H1 (cell line): ENCODE measurements around the gene SCP2. TPM values are rescaled to one million over a fixed set of nuclear protein-coding genes. Genes with fewer than 3 reads are reported as not detected.

ENCODE experiments used
- CTCF ChIA-PET: fragments of 300-600 bp; sonication (Branson Sonifier 250); formaldehyde crosslinking; loops from one replicate; lab custom pipeline; 2021; ENCODE audit not compliant: partially characterized antibody; lab: Charles Lee
- POLR2A ChIA-PET: fragments of 300-600 bp; sonication (Branson Sonifier 250); formaldehyde crosslinking; loops from one replicate; lab custom pipeline; 2021; ENCODE audit warnings: inconsistent platforms; ENCODE audit not compliant: partially characterized antibody; lab: Charles Lee
- DNase-seq, 2 experiments: peaks; one replicate each; pipeline versions ENCODE4 v3.0.0 to v3.0.0-alpha.2; 2010 to 2022; ENCODE audit warnings: low spot score in 2 of 2, low read depth in 1 of 2, mixed read lengths in 1 of 2
- FAIRE-seq: peaks from 2 replicates; lab custom pipeline; 2011; peaks lifted over from hg19 to GRCh38; lab: Jason Lieb, UNC
- H2AFZ ChIP-seq: 2 replicates; pipeline ENCODE4 v1.8.1; 2012; ENCODE audit warnings: low read length, inconsistent platforms
- H2AK5ac ChIP-seq: 2 replicates; pipeline ENCODE4 v1.6.1; 2013; ENCODE audit warnings: low read depth, low read length
- H2BK120ac ChIP-seq: replicated peaks from 2 replicates; pipeline ENCODE3; 2013; ENCODE audit warnings: low read depth, low read length, inconsistent platforms
- H2BK12ac ChIP-seq: 2 replicates; pipeline ENCODE4 v1.6.1; 2013; ENCODE audit warnings: low read depth, low read length
- H2BK15ac ChIP-seq: 2 replicates; pipeline ENCODE4 v1.6.1; 2013; ENCODE audit warnings: low read length
- H2BK20ac ChIP-seq: 2 replicates; pipeline ENCODE4 v1.6.1; 2013; ENCODE audit warnings: low read length
- H2BK5ac ChIP-seq: 2 replicates; pipeline ENCODE4 v1.6.1; 2013; ENCODE audit warnings: low read depth, low read length
- H3K14ac ChIP-seq: 2 replicates; pipeline ENCODE4 v1.6.1; 2013; ENCODE audit warnings: inconsistent platforms; ENCODE audit not compliant: insufficient read length
- H3K18ac ChIP-seq: 2 replicates; pipeline ENCODE4 v1.6.1; 2013; ENCODE audit warnings: low read length; ENCODE audit errors: extremely low read depth
- H3K23ac ChIP-seq: 2 replicates; pipeline ENCODE4 v1.6.1; 2013; ENCODE audit warnings: inconsistent platforms; ENCODE audit not compliant: insufficient read length
- H3K23me2 ChIP-seq: 2 replicates; pipeline ENCODE4 v1.6.1; 2013; ENCODE audit warnings: low read depth, low read length
- H3K27ac ChIP-seq: 2 replicates; pipeline ENCODE4 v1.6.1; 2011; ENCODE audit warnings: low read depth, low read length, inconsistent platforms
- H3K27me3 ChIP-seq, 4 experiments: replicated peaks in 1 of 4; 1 replicate in 1 of 4; 2 replicates in 3 of 4; pipeline versions ENCODE4 v1.6.1 to v1.8.1; 2011 to 2013; ENCODE audit warnings: low read length in 3 of 4, mild to moderate bottlenecking in 3 of 4, inconsistent platforms in 2 of 4, mixed read lengths in 2 of 4, moderate library complexity in 1 of 4; ENCODE audit not compliant: control insufficient read depth in 3 of 4, insufficient read depth in 3 of 4; ENCODE audit errors: extremely low read depth in 1 of 4
- H3K36me3 ChIP-seq, 4 experiments: 2 replicates each; pipeline versions ENCODE4 v1.6.1 to v1.8.1; 2011 to 2013; ENCODE audit warnings: mild to moderate bottlenecking in 4 of 4, low read length in 3 of 4, moderate library complexity in 2 of 4, control low read depth in 1 of 4, inconsistent platforms in 1 of 4; ENCODE audit not compliant: insufficient read depth in 4 of 4, control insufficient read depth in 2 of 4
- H3K4ac ChIP-seq: replicated peaks from 2 replicates; pipeline ENCODE3; 2013; ENCODE audit warnings: low read length, low read depth, mixed read lengths, inconsistent platforms; ENCODE audit not compliant: insufficient read length
- H3K4me1 ChIP-seq, 4 experiments: replicated peaks in 1 of 4; 1 replicate in 1 of 4; 2 replicates in 3 of 4; pipeline versions ENCODE4 v1.6.1 to v1.8.1; 2011 to 2013; ENCODE audit warnings: low read length in 3 of 4, inconsistent platforms in 2 of 4, mixed read lengths in 1 of 4; ENCODE audit not compliant: insufficient read depth in 4 of 4, control insufficient read depth in 3 of 4
- H3K4me2 ChIP-seq, 2 experiments: 2 replicates each; pipeline versions ENCODE4 v1.6.1 to v1.8.1; 2011 to 2013; ENCODE audit warnings: low read depth in 2 of 2, low read length in 2 of 2, control low read depth in 1 of 2, inconsistent platforms in 1 of 2, mild to moderate bottlenecking in 1 of 2; ENCODE audit not compliant: insufficient read depth in 1 of 2
- H3K4me3 ChIP-seq, 4 experiments: fragments of 200-600, 300-600 bp in 1 of 4; sonication (generic), shearing (Covaris generic), sonication (Bioruptor Twin) in 1 of 4; 2 replicates each; pipeline versions ENCODE4 v1.5.1 to v1.8.1; 2011 to 2016; ENCODE audit warnings: low read length in 4 of 4, low read depth in 3 of 4, control low read depth in 2 of 4, inconsistent platforms in 2 of 4, mild to moderate bottlenecking in 2 of 4, mixed read lengths in 1 of 4, moderate library complexity in 1 of 4; ENCODE audit not compliant: insufficient read depth in 2 of 4; ENCODE audit errors: extremely low read depth in 1 of 4
- H3K56ac ChIP-seq: replicated peaks from 2 replicates; pipeline ENCODE3; 2013; ENCODE audit warnings: low read depth, mild to moderate bottlenecking, mixed read lengths, low read length, inconsistent platforms; ENCODE audit not compliant: insufficient read length
- H3K79me1 ChIP-seq: 2 replicates; pipeline ENCODE4 v1.6.1; 2013; ENCODE audit warnings: low read depth, low read length, control low read depth
- H3K79me2 ChIP-seq, 2 experiments: 2 replicates each; pipeline versions ENCODE4 v1.6.1 to v1.8.1; 2012 to 2013; ENCODE audit warnings: low read length in 2 of 2, mild to moderate bottlenecking in 2 of 2, inconsistent platforms in 1 of 2; ENCODE audit not compliant: insufficient read depth in 2 of 2, control insufficient read depth in 1 of 2
- H3K9ac ChIP-seq, 4 experiments: replicated peaks in 1 of 4; 1 replicate in 1 of 4; 2 replicates in 3 of 4; pipeline versions ENCODE4 v1.6.1 to v1.8.1; 2011 to 2013; ENCODE audit warnings: low read depth in 3 of 4, low read length in 3 of 4, control low read depth in 2 of 4, mild to moderate bottlenecking in 2 of 4, moderate library complexity in 2 of 4, inconsistent platforms in 1 of 4; ENCODE audit errors: extremely low read depth in 1 of 4
- H3K9me3 ChIP-seq, 2 experiments: 2 replicates each; pipeline versions ENCODE4 v1.6.1 to v1.8.1; 2012 to 2013; ENCODE audit warnings: mild to moderate bottlenecking in 2 of 2, moderate library complexity in 2 of 2, control low read depth in 1 of 2, inconsistent platforms in 1 of 2, low read depth in 1 of 2, low read length in 1 of 2, mixed read lengths in 1 of 2; ENCODE audit not compliant: insufficient read depth in 2 of 2
- H4K20me1 ChIP-seq, 2 experiments: replicated peaks in 1 of 2; 2 replicates each; pipeline versions ENCODE3 to v1.8.1; 2011 to 2013; ENCODE audit warnings: inconsistent platforms in 2 of 2, low read length in 2 of 2, mild to moderate bottlenecking in 1 of 2; ENCODE audit not compliant: insufficient read depth in 2 of 2, control insufficient read depth in 1 of 2
- H4K5ac ChIP-seq: 2 replicates; pipeline ENCODE4 v1.6.1; 2013; ENCODE audit warnings: low read length, low read depth, mixed read lengths, inconsistent platforms; ENCODE audit not compliant: insufficient read length
- H4K8ac ChIP-seq: 2 replicates; pipeline ENCODE4 v1.8.0; 2013; ENCODE audit warnings: mild to moderate bottlenecking, moderate library complexity, low read length, inconsistent platforms; ENCODE audit not compliant: insufficient read depth; ENCODE audit errors: extremely low read depth
- H4K91ac ChIP-seq: replicated peaks from 2 replicates; pipeline ENCODE3; 2013; ENCODE audit warnings: low read length, mixed read lengths, inconsistent platforms; ENCODE audit not compliant: insufficient read length
- CREB1 ChIP-seq: IDR thresholded peaks from 2 replicates; pipeline ENCODE4 v1.6.1; 2012; ENCODE audit warnings: inconsistent platforms
- PHF8 ChIP-seq: fragments of 200-600 bp; sonication (generic); conservative IDR thresholded peaks from 2 replicates; pipeline ENCODE4 v1.7.1; 2012; ENCODE audit warnings: low read depth, mild to moderate bottlenecking, inconsistent platforms, low read length, moderate library complexity
- RFX5 ChIP-seq: IDR thresholded peaks from 2 replicates; pipeline ENCODE4 v1.6.1; 2011; ENCODE audit warnings: low read depth, low read length, improper control_type of control experiment, borderline replicate concordance
- SRF ChIP-seq: IDR thresholded peaks from 2 replicates; pipeline ENCODE4 v1.6.1; 2011; ENCODE audit warnings: mild to moderate bottlenecking, low read depth, low read length, moderate library complexity
- WGBS, 2 experiments: shearing (Covaris generic) in 1 of 2; methylation state at CpG; one replicate each; pipeline versions ENCODE4 v1.1.6 to v1.1.7; 2013 to 2015; ENCODE audit warnings: low lambda C conversion rate in 2 of 2, mixed read lengths in 2 of 2, inconsistent platforms in 1 of 2, low coverage in 1 of 2, missing lambda C conversion rate in 1 of 2; ENCODE audit not compliant: insufficient replicate concordance in 2 of 2, insufficient coverage in 1 of 2, insufficient read length in 1 of 2; ENCODE audit errors: extremely low coverage in 1 of 2, missing lambda C conversion rate in 1 of 2; 5-methylcytosine and 5-hydroxymethylcytosine counted together
- polyA plus RNA-seq, 7 experiments: library from polyadenylated mRNA; depleted of rRNA in 3 of 7; stranded (reverse) in 5 of 7; unstranded in 2 of 7; fragments of >200 nt in 5 of 7; fragments of 200-250 nt in 2 of 7; gene quantifications; 1 replicate in 5 of 7; 2 replicates in 1 of 7; 4 replicates in 1 of 7; pipeline versions ENCODE4 v1.2.1 to v1.2.3, GENCODE V29; 2011 to 2013; ENCODE audit warnings: missing spikeins in 2 of 7, mixed read lengths in 2 of 7
- total RNA-seq: library from RNA; stranded (reverse); fragmentation: NEBNext Ultra II Directional; extraction: Animal tissue kit (Norgen Biotek cat#: 25700); gene quantifications from 2 replicates; pipeline ENCODE4 v1.2.1, GENCODE V29; 2021

The SCP2 gene
- total and polyA plus RNA-seq, 2 of the 8 experiments (the other 6 are each of a cell fraction or from before 2014, with no cell fraction given) = 20.9 to 54.3 TPM

DNA sequence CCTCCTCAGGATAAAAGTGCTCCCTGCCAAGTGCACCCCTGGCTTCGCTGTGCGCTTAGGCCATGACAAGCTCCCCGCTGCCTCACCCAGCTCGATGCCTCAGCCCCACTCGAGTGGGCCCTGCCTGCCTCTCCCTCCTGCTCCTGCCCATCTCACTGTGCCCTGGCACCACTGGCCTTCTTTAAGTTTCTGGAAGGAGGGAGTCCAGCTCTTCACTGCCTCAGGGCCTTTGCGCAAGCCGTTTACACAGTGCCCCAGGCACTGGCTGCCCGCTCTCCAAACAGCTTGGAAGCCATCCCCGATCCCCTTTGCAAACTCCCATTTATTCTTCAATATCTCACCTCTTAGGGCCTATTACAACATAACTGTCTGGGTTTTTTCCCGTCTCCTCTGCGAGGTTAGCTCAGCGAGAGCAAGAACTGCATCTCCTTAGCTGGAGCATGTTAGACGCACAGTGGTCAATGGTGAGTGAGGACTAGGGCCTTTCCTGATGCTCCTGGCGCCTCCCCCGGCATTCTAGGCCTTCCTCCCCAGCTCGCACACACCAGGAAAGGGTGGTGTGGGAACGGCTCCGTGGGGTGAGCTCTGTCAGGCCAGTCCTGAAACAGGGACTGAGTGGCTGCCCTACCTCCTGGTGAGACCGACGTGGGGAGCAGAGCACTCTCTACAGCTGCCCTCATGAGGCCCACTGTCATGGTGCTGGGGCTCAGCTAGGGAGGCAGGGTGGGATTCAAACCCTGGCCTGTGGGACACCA is 166.9 kb downstream of the SCP2 start:
- no peak overlapping the region for H3K18ac ChIP-seq
- no peak overlapping the region for H3K4me2 ChIP-seq
- H3K56ac ChIP-seq = no peak overlapping the region
- no peak for FAIRE-seq
- no peak overlapping the region for H2BK12ac ChIP-seq
- ChIA-PET CTCF (interaction anchor here (0.6 to 1.7 kb wide), 7 partner anchors 13 to 1509 kb away, joined by 3 to 6 read pairs (median 3); no protein-coding TSS in a partner anchor), POLR2A (interaction anchor here (0.7 to 1.6 kb wide), 2 partner anchors 9 to 10 kb away, joined by 3 read pairs; no protein-coding TSS in a partner anchor)
- no peak overlapping the region for H3K14ac ChIP-seq
- 91% methylated on average over 20 of the region's 20 CpGs; no CpG with 5 or more reads in 1 of the 2 experiments for WGBS, 2 experiments
- H2AFZ ChIP-seq = no peak overlapping the region
- no peak overlapping the region for H3K9ac ChIP-seq
- H3K36me3 ChIP-seq = no peaks in the 10 kb centered on the region; a peak in 1 of 8 replicates
- H2BK120ac ChIP-seq = no peak overlapping the region
- H4K5ac ChIP-seq = no peak overlapping the region
- H3K23me2 ChIP-seq = peaks cover 8% of the 10 kb centered on the region; the same call in 1 of the 2 replicates
- no peak overlapping the region for H4K91ac ChIP-seq
- H4K20me1 ChIP-seq = no peaks in the 10 kb centered on the region
- H3K27me3 ChIP-seq = no peaks in the 10 kb centered on the region; a peak in 1 of 7 replicates
- no peak for DNase-seq
- no peak overlapping the region for H2BK15ac ChIP-seq
- no peak overlapping the region; the same call in 1 of the 2 replicates for H4K8ac ChIP-seq
- no peak overlapping the region for H3K23ac ChIP-seq
- H2BK5ac ChIP-seq = no peak overlapping the region
- H3K9me3 ChIP-seq = peaks cover 7 to 27% of the 10 kb centered on the region in 2 experiments; a peak in 2 of 4 replicates
- 0 out of 2 replicates have a peak overlapping the region, but pooled peaks have one; percentile 15 for H2BK20ac ChIP-seq
- H3K4me1 ChIP-seq = no peaks in the 10 kb centered on the region
- H3K4me3 ChIP-seq = no peak overlapping the region
- no peak overlapping the region for H2AK5ac ChIP-seq
- H3K4ac ChIP-seq = no peak overlapping the region
- no peak for TF ChIP-seq CREB1
- TF ChIP-seq SRF = no peak
- no peak for TF ChIP-seq RFX5
- no peak for TF ChIP-seq PHF8
- H3K79me2 ChIP-seq = no peaks in the 10 kb centered on the region
- no peak overlapping the region for H3K27ac ChIP-seq
- H3K79me1 ChIP-seq = no peaks in the 10 kb centered on the region
